ENCODE results near the gene SF3B1. TPM values are rescaled to one million over a fixed set of nuclear protein-coding genes. Genes with fewer than 3 reads are reported as not detected.
"Not testable (repeated sequence)": the region's sequence is repeated elsewhere in the genome, so short reads cannot be mapped to it uniquely, and the experiment has no call there.

Gene SF3B1
- total RNA-seq, 2 donors from 2014 or later, result 272 to 287 TPM

DNA sequence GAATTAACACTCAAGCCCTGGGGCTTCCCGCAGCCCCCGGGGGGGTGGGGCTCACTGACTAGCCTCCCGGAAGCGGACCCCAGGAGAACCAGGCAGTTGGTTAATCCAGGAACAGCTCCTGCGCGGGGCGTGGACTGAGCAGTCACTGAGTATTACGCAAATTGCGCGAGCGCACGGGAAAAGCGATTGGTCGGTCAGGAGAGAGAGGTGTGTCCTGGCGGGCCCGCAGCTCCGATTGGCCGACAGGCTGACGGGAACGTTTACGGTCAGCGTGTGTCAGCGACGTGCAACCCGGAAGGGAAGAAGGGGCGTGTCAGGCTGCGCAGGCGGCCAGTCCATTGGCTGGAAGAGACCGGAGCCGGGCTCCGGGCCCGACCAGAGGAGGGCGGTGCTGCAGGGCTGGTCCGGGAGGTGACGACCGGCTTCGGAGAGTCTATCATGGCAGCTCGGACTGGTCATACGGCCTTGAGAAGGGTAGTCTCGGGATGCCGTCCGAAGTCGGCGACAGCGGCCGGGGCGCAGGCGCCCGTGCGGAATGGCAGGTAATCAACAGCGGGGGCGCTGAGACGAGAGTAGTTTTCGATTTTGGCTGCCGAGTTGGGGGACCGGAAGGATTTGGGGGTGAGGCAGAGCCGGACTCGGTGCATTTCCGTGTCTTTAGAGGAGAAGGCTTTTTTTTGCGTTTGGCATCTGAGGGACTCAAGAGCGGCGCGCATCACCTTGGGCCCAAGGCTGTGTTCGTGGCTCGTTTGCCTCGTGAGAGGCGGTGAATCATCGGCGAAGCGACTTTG, 18.5 kb upstream of the SF3B1 start, which contains the start of gene COQ10B:
Gene COQ10B (plus strand): TSS at position 430 of the 791 bp plus-strand sequence. CDS start 9 bp downstream, at position 439.
- ATAC-seq (peak; percentile 95 to 97), DNase-seq (ENCODE audit: low spot score) (peak; percentile 100)
- Mint-ChIP-seq H3K4me1 (ENCODE audit: low read depth in 2 of 2) (peaks cover 30 to 46% of the 10 kb centered on the region in 2 donors), H3K36me3 (no peaks in the 10 kb centered on the region), H3K27me3 (no peaks in the 10 kb centered on the region), H3K4me3 (peak within 1 kb of the TSS; percentile 95), H3K9me3 (peaks cover 3% of the 10 kb centered on the region), H3K27ac (peak within 1 kb of the TSS; percentile 97 to 99)

DNA sequence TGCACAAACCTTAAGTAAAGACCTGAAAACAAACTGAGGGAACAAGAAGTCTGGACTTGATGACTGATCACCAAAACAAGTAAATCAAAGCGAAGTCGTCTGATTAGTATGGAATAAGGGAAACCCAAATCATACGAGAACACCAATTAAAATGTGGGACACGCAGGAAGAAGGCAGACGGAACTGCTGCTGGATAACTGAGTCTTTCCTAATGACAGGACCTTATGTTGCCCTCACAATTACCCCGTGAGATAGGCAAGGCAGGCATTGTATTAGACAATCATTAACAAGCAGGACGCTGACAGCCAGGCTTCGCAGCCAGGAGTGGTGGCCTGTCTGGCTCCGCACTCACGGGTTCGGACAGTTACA, 17.9 kb upstream of the SF3B1 start:
- no peaks in the 10 kb centered on the region for H3K36me3 Mint-ChIP-seq
- H3K9me3 Mint-ChIP-seq, result peaks cover 3% of the 10 kb centered on the region
- DNase-seq (ENCODE audit: low spot score) (no peak), ATAC-seq (no peak)
- peak overlapping the region; percentile 95 for H3K4me3 Mint-ChIP-seq
- peaks cover 24 to 40% of the 10 kb centered on the region in 2 donors for H3K4me1 Mint-ChIP-seq (ENCODE audit: low read depth in 2 of 2)
- H3K27me3 Mint-ChIP-seq, result no peaks in the 10 kb centered on the region
- peak overlapping the region; percentile 97 to 99 for H3K27ac Mint-ChIP-seq

- DNase-seq (ENCODE audit: low spot score); H3K27me3 Mint-ChIP-seq; H3K4me3 Mint-ChIP-seq; H3K9me3 Mint-ChIP-seq; H3K36me3 Mint-ChIP-seq; ATAC-seq: not testable (repeated sequence)
- Mint-ChIP-seq H3K4me1 (ENCODE audit: low read depth in 2 of 2) (peaks cover 22 to 31% of the 10 kb centered on the region in 2 donors), H3K27ac (peak overlapping the region in 1 of 2 donors; percentile 99)
Measured at GRCh38 chr2:197450935-197451358, 16.1 kb upstream of the SF3B1 start.

GRCh38 chr2:197450465-197450864, 15.6 kb upstream of the SF3B1 start:
- Mint-ChIP-seq H3K4me3 (no peak overlapping the region), H3K9me3 (peaks cover 3% of the 10 kb centered on the region), H3K4me1 (ENCODE audit: low read depth in 2 of 2) (peaks cover 18 to 26% of the 10 kb centered on the region in 2 donors), H3K27me3 (no peaks in the 10 kb centered on the region), H3K27ac (no peak overlapping the region), H3K36me3 (no peaks in the 10 kb centered on the region)
- ATAC-seq (no peak), DNase-seq (ENCODE audit: low spot score) (no peak)

GRCh38 chr2:197446844-197447243, 12.0 kb upstream of the SF3B1 start:
- Mint-ChIP-seq H3K9me3 (no peaks in the 10 kb centered on the region), H3K27me3 (peaks cover 0 to 4% of the 10 kb centered on the region in 2 donors), H3K4me3 (no peak overlapping the region), H3K36me3 (no peaks in the 10 kb centered on the region), H3K27ac (no peak overlapping the region), H3K4me1 (ENCODE audit: low read depth in 2 of 2) (peaks cover 0 to 7% of the 10 kb centered on the region in 2 donors)
- ATAC-seq, result no peak
- DNase-seq (ENCODE audit: low spot score), result no peak

DNA sequence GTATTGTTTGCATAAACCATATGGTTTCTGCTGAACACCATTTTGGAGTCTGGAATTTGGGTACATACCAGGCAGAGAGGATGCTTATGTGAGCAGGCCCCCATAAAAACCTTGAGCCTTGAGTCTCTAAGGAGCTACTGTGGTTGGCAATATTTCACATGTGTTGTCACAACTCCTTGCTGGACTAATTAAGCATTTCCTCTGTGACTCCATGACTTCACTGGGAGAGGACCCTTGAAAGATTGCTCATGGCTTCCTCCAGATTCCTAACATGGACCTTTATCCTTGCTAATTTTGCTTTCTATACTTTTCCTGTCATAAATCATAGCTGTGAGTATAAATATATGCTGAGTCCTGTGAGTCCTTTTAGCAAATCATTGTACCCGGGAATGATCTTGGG, 10.9 kb upstream of the SF3B1 start:
- no peaks in the 10 kb centered on the region for H3K4me1 Mint-ChIP-seq (ENCODE audit: low read depth in 2 of 2)
- no peaks in the 10 kb centered on the region for H3K36me3 Mint-ChIP-seq
- DNase-seq (ENCODE audit: low spot score) (no peak), ATAC-seq (peak in 1 of 2 donors; percentile 15)
- peaks cover 0 to 4% of the 10 kb centered on the region in 2 donors for H3K27me3 Mint-ChIP-seq
- H3K27ac Mint-ChIP-seq, result no peak overlapping the region
- no peak overlapping the region for H3K4me3 Mint-ChIP-seq
- H3K9me3 Mint-ChIP-seq, result no peaks in the 10 kb centered on the region

DNA sequence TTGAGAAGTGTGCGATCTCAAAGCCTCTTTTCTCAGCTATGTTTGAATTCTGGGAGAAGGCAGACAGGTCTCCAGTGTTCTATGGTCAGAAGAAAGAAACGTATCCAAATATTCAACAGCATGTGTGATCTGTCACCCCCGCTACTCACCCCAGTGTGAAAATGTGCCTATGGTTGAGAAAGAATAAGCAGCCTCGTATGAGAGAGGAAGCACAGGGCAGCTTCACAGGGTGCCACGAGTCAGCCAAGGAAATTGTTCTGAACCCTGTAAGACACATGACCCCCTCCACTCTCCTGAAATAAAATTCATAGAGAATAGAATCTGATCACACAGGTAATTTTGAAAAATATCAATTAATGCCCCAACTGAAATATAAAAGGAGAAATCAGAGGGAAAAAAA, 8.0 kb upstream of the SF3B1 start:
- H3K4me3 Mint-ChIP-seq, result no peak overlapping the region
- no peaks in the 10 kb centered on the region for H3K36me3 Mint-ChIP-seq
- no peak overlapping the region for H3K27ac Mint-ChIP-seq
- DNase-seq (ENCODE audit: low spot score), result no peak
- H3K4me1 Mint-ChIP-seq (ENCODE audit: low read depth in 2 of 2), result no peaks in the 10 kb centered on the region
- peaks cover 0 to 4% of the 10 kb centered on the region in 2 donors for H3K27me3 Mint-ChIP-seq
- no peak for ATAC-seq
- no peaks in the 10 kb centered on the region for H3K9me3 Mint-ChIP-seq

DNA sequence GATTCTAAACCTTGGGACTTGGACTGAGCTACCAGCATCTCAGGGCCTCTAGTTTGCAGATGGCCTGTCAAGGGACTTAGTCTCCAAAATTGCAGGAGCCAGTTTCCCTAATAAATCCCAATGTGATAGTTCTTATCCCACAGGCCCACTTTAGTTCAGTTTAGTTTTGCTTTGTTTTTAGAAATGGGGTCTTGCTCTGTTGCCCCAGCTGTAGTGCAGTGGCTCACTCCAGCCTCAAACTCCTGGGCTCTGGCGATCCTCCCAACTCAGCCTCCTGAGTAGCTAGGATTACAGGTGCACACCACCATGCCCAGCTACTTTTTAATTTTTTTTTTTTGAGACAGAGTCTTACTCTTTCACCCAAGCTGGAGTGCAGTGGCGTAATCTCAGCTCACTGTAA, 2.6 kb upstream of the SF3B1 start:
- Mint-ChIP-seq H3K9me3 (no peaks in the 10 kb centered on the region), H3K27ac (no peak overlapping the region), H3K4me3 (no peak overlapping the region), H3K36me3 (peaks cover 10% of the 10 kb centered on the region), H3K4me1 (ENCODE audit: low read depth in 2 of 2) (peaks cover 24 to 33% of the 10 kb centered on the region in 2 donors), H3K27me3 (no peaks in the 10 kb centered on the region)
- ATAC-seq (no peak), DNase-seq (ENCODE audit: low spot score) (no peak)

DNA sequence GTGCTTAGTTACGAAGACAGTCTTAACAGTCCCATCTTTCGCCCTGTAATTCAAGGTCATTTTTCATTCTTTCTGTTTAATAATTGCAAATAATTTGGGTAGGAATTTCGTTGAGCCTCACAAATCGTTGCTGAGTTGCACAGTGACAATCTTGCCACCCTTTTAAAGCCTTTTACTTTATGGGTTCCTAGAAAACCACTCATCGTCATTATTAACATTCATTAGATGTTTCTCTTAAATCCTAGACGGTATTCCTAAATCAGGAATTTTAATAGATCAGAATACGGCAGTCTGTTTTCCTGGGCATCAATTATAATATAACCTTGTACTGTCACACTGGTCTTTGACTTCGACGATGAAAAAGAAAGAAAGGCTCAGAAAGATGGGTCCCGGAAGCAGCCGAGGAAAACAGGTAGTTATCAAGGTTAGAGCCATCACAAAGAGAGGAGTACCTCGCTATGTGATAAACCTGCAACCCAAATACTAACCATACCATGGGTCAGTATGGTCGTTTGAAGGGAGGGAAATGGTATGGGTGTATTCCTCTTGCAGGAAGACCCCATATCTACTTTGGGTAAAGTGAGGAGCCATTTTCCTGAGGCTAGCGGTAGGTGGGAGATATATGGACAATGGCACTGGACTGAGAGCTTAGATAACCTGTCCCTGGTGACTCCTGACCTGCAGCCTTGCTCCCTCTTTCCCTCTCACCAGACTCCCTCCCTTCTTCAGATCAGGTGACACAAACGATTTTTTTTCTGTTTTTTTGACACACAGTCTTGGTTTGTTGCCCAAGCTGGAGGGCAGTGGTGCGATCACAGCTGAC, 981 bp upstream of the SF3B1 start:
- peaks cover 10% of the 10 kb centered on the region for H3K36me3 Mint-ChIP-seq
- peak overlapping the region; percentile 98 for H3K4me3 Mint-ChIP-seq
- ATAC-seq, result no peak
- H3K9me3 Mint-ChIP-seq, result no peaks in the 10 kb centered on the region
- H3K27ac Mint-ChIP-seq, result peak overlapping the region; percentile 95 to 100
- H3K4me1 Mint-ChIP-seq (ENCODE audit: low read depth in 2 of 2), result peaks cover 36 to 49% of the 10 kb centered on the region in 2 donors
- no peak for DNase-seq (ENCODE audit: low spot score)
- H3K27me3 Mint-ChIP-seq, result no peaks in the 10 kb centered on the region

- Mint-ChIP-seq H3K9me3 (no peaks in the 10 kb centered on the region), H3K36me3 (peaks cover 10% of the 10 kb centered on the region), H3K27ac (peak overlapping the region; percentile 95 to 100), H3K27me3 (no peaks in the 10 kb centered on the region), H3K4me1 (ENCODE audit: low read depth in 2 of 2) (peaks cover 47 to 67% of the 10 kb centered on the region in 2 donors), H3K4me3 (peak overlapping the region; percentile 98)
- ATAC-seq, result no peak
- DNase-seq (ENCODE audit: low spot score), result no peak
Measured at GRCh38 chr2:197433780-197434438, 919 bp downstream of the SF3B1 start.

- H3K36me3 Mint-ChIP-seq; ATAC-seq; H3K27me3 Mint-ChIP-seq; H3K9me3 Mint-ChIP-seq; DNase-seq (ENCODE audit: low spot score): not testable (repeated sequence)
- H3K4me1 Mint-ChIP-seq (ENCODE audit: low read depth in 2 of 2), result peaks cover 51 to 74% of the 10 kb centered on the region in 2 donors
- H3K27ac Mint-ChIP-seq, result peak overlapping the region; percentile 67 to 92
- H3K4me3 Mint-ChIP-seq, result peak overlapping the region; percentile 98
Measured at GRCh38 chr2:197432527-197432926, 2.3 kb downstream of the SF3B1 start.

GRCh38 chr2:197431858-197432257, 3.0 kb downstream of the SF3B1 start:
- no peaks in the 10 kb centered on the region for H3K9me3 Mint-ChIP-seq
- peak overlapping the region; percentile 98 for H3K4me3 Mint-ChIP-seq
- H3K27me3 Mint-ChIP-seq, result no peaks in the 10 kb centered on the region
- H3K36me3 Mint-ChIP-seq, result peaks cover 10% of the 10 kb centered on the region
- DNase-seq (ENCODE audit: low spot score) (no peak), ATAC-seq (no peak)
- H3K4me1 Mint-ChIP-seq (ENCODE audit: low read depth in 2 of 2), result peaks cover 52 to 79% of the 10 kb centered on the region in 2 donors
- peak overlapping the region; percentile 67 to 92 for H3K27ac Mint-ChIP-seq

- H3K9me3 Mint-ChIP-seq, result no peaks in the 10 kb centered on the region
- no peaks in the 10 kb centered on the region for H3K36me3 Mint-ChIP-seq
- no peak overlapping the region for H3K4me3 Mint-ChIP-seq
- ATAC-seq (no peak), DNase-seq (ENCODE audit: low spot score) (no peak)
- H3K27me3 Mint-ChIP-seq, result no peaks in the 10 kb centered on the region
- H3K4me1 Mint-ChIP-seq (ENCODE audit: low read depth in 2 of 2), result peaks cover 53 to 71% of the 10 kb centered on the region in 2 donors
- peak overlapping the region in 1 of 2 donors; percentile 67 for H3K27ac Mint-ChIP-seq
Measured at GRCh38 chr2:197427986-197428385, 6.8 kb downstream of the SF3B1 start.
